Type B pancreatic cell (in vitro differentiated cells): ENCODE data around the gene RFESD. TPM values are rescaled to one million over a fixed set of nuclear protein-coding genes. Genes with fewer than 3 reads are reported as not detected.
"Not testable (repeated sequence)": the region's sequence is repeated elsewhere in the genome, so short reads cannot be mapped to it uniquely, and the experiment has no call there.

Experiments used
- DNase-seq: peaks from one replicate; pipeline ENCODE4 v3.0.0; 2021; ENCODE audit warnings: mixed read lengths; ENCODE audit not compliant: unreplicated experiment; ENCODE audit errors: extremely low spot score
- H3K27ac Mint-ChIP-seq: 2 replicates; pipeline ENCODE4 v1.8.0; 2021; ENCODE audit warnings: mild to moderate bottlenecking, mixed read lengths
- H3K27me3 Mint-ChIP-seq: 2 replicates; pipeline ENCODE4 v1.8.0; 2021; ENCODE audit warnings: mixed read lengths
- H3K36me3 Mint-ChIP-seq: 2 replicates; pipeline ENCODE4 v1.8.0; 2021; ENCODE audit warnings: mixed read lengths
- H3K4me1 Mint-ChIP-seq: one replicate; pipeline ENCODE4 v1.8.0; 2021; ENCODE audit warnings: mixed read lengths; ENCODE audit not compliant: unreplicated experiment
- H3K4me3 Mint-ChIP-seq: 2 replicates; pipeline ENCODE4 v1.8.0; 2021; ENCODE audit warnings: mild to moderate bottlenecking, mixed read lengths
- H3K9me3 Mint-ChIP-seq: 2 replicates; pipeline ENCODE4 v1.8.0; 2021; ENCODE audit warnings: mixed read lengths
- total RNA-seq: library from RNA; stranded (reverse); gene quantifications from 2 replicates; pipeline ENCODE4 v1.2.1, GENCODE V29; 2021; ENCODE audit warnings: low replicate concordance
- TF ChIP-seq, protein P1 (sequence below): fragments of 200-600 bp; sonication (generic); conservative IDR thresholded peaks from 2 replicates; pipeline ENCODE4 v1.5.0; 2021; ENCODE audit warnings: antibody characterized with exemption, mild to moderate bottlenecking

RFESD gene
- total RNA-seq, 1 donor from 2014 or later = 2.5 TPM

GRCh38 chr5:95704150-95704549, 57.6 kb downstream of the RFESD start:
- TF ChIP-seq, protein P1, sequence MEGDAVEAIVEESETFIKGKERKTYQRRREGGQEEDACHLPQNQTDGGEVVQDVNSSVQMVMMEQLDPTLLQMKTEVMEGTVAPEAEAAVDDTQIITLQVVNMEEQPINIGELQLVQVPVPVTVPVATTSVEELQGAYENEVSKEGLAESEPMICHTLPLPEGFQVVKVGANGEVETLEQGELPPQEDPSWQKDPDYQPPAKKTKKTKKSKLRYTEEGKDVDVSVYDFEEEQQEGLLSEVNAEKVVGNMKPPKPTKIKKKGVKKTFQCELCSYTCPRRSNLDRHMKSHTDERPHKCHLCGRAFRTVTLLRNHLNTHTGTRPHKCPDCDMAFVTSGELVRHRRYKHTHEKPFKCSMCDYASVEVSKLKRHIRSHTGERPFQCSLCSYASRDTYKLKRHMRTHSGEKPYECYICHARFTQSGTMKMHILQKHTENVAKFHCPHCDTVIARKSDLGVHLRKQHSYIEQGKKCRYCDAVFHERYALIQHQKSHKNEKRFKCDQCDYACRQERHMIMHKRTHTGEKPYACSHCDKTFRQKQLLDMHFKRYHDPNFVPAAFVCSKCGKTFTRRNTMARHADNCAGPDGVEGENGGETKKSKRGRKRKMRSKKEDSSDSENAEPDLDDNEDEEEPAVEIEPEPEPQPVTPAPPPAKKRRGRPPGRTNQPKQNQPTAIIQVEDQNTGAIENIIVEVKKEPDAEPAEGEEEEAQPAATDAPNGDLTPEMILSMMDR = no peak
- Mint-ChIP-seq H3K9me3 (no peaks in the 10 kb centered on the region), H3K36me3 (no peaks in the 10 kb centered on the region), H3K27me3 (no peaks in the 10 kb centered on the region), H3K4me3 (no peak overlapping the region), H3K27ac (no peak overlapping the region), H3K4me1 (no peaks in the 10 kb centered on the region)
- DNase-seq = no peak

DNA sequence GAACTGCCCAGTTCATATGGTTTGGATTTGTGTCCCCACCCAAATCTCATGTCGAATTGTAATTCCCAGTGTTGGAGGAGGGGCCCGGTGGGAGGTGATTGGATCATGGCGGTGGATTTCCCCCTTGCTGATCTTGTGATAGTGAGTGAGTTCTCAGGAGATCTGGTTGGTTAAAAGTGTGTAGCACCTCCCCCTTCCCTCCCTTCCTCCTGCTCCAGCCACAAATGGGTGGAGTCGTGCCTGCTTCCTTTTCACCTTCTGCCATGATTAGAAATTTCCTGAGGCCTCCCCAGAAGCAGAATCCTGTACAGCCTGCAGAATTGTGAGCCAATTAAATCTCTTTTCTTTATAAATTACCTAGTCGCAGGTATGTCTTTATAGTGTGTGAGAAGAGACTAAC, 59.6 kb downstream of the RFESD start:
- H3K4me1 Mint-ChIP-seq, H3K9me3 Mint-ChIP-seq, DNase-seq, H3K4me3 Mint-ChIP-seq, H3K27ac Mint-ChIP-seq, H3K36me3 Mint-ChIP-seq, H3K27me3 Mint-ChIP-seq: not testable (repeated sequence)

DNA sequence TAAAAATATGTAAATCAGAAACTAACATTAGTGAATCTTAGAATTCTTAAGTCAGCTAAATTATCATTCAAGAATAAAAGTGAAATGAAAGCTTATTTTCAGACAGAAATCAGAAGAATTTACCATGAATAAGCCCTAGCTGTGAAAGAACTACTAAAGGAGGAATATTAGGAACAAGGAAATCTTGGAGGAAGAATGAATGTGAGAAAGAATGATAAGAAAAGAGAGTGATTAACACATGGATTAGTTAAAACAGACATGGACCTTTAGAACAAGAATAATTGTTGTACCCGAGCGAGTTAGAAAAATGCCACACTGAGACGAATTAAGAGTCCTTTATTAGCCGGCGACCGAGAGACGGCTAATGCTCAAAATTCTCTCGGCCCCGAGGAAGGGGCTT, 60.5 kb downstream of the RFESD start:
- H3K4me1 Mint-ChIP-seq = peaks cover 7% of the 10 kb centered on the region
- DNase-seq = no peak
- no peaks in the 10 kb centered on the region for H3K9me3 Mint-ChIP-seq
- no peaks in the 10 kb centered on the region for H3K36me3 Mint-ChIP-seq
- H3K4me3 Mint-ChIP-seq = no peak overlapping the region
- TF ChIP-seq, protein P1 = no peak
- H3K27ac Mint-ChIP-seq = no peak overlapping the region
- H3K27me3 Mint-ChIP-seq = no peaks in the 10 kb centered on the region

Other genes starting within 250 kb of the RFESD start
- gene SKIC3, start 91.8 kb upstream of the RFESD start, total RNA-seq = 71.2 and 83.4 TPM in 2 replicates
- gene ARSK, start 91.7 kb upstream of the RFESD start, total RNA-seq = 8.1 and 9.1 TPM in 2 replicates
- not detected in 2 replicates for gene GPR150, start 26.7 kb upstream of the RFESD start, total RNA-seq
- gene SPATA9, start 36.2 kb downstream of the RFESD start, total RNA-seq = 0.29 TPM in 2 replicates
- gene RHOBTB3, start 84.6 kb downstream of the RFESD start, total RNA-seq = 41.7 and 76.3 TPM in 2 replicates
- gene GLRX, start 175.9 kb downstream of the RFESD start, total RNA-seq = 17.8 and 18.7 TPM in 2 replicates